ENCODE data around the gene ERN1.

Gene ERN1

GRCh38 chr17:64059756-64060155 lies 70.2 kb downstream of the ERN1 start:
- Mint-ChIP-seq H3K27ac (no peak overlapping the region), H3K4me1 (ENCODE audit: low read depth) (peaks cover 21% of the 10 kb centered on the region)

GRCh38 chr17:64058621-64059020 lies 71.3 kb downstream of the ERN1 start:
- no peak overlapping the region for H3K4me3 Mint-ChIP-seq
- H3K27me3 Mint-ChIP-seq = no peaks in the 10 kb centered on the region
- peaks cover 10% of the 10 kb centered on the region for H3K36me3 Mint-ChIP-seq
- no peaks in the 10 kb centered on the region for H3K9me3 Mint-ChIP-seq (ENCODE audit: low read depth)
- peaks cover 21% of the 10 kb centered on the region for H3K4me1 Mint-ChIP-seq (ENCODE audit: low read depth)
- H3K27ac Mint-ChIP-seq = no peak overlapping the region

More at GRCh38 chr17:64059756-64060155, 70.2 kb downstream of the ERN1 start:
- Mint-ChIP-seq H3K36me3 (peaks cover 14% of the 10 kb centered on the region), H3K27me3 (no peaks in the 10 kb centered on the region), H3K4me3 (no peak overlapping the region), H3K9me3 (ENCODE audit: low read depth) (no peaks in the 10 kb centered on the region)

GRCh38 chr17:64057701-64058263 lies 72.2 kb downstream of the ERN1 start:
- peaks cover 21% of the 10 kb centered on the region for H3K4me1 Mint-ChIP-seq (ENCODE audit: low read depth)
- H3K27ac Mint-ChIP-seq = no peak overlapping the region
- no peak overlapping the region for H3K4me3 Mint-ChIP-seq
- H3K36me3 Mint-ChIP-seq = peaks cover 13% of the 10 kb centered on the region
- no peaks in the 10 kb centered on the region for H3K27me3 Mint-ChIP-seq
- H3K9me3 Mint-ChIP-seq (ENCODE audit: low read depth) = no peaks in the 10 kb centered on the region

GRCh38 chr17:64056269-64057005 lies 73.5 kb downstream of the ERN1 start:
- Mint-ChIP-seq H3K4me1 (ENCODE audit: low read depth) (peaks cover 31% of the 10 kb centered on the region), H3K9me3 (ENCODE audit: low read depth) (no peaks in the 10 kb centered on the region), H3K27ac (peak overlapping the region; percentile 50), H3K27me3 (no peaks in the 10 kb centered on the region), H3K4me3 (no peak overlapping the region), H3K36me3 (peaks cover 14% of the 10 kb centered on the region)

GRCh38 chr17:64055183-64056142 lies 74.5 kb downstream of the ERN1 start:
- H3K4me3 Mint-ChIP-seq = no peak overlapping the region
- peaks cover 11% of the 10 kb centered on the region for H3K36me3 Mint-ChIP-seq
- no peaks in the 10 kb centered on the region for H3K9me3 Mint-ChIP-seq (ENCODE audit: low read depth)
- peaks cover 36% of the 10 kb centered on the region for H3K4me1 Mint-ChIP-seq (ENCODE audit: low read depth)
- H3K27ac Mint-ChIP-seq = no peak overlapping the region
- H3K27me3 Mint-ChIP-seq = no peaks in the 10 kb centered on the region

GRCh38 chr17:64054304-64054703 lies 75.6 kb downstream of the ERN1 start:
- no peak overlapping the region for H3K4me3 Mint-ChIP-seq
- no peaks in the 10 kb centered on the region for H3K27me3 Mint-ChIP-seq
- H3K9me3 Mint-ChIP-seq (ENCODE audit: low read depth) = no peaks in the 10 kb centered on the region
- H3K36me3 Mint-ChIP-seq = peaks cover 8% of the 10 kb centered on the region
- no peak overlapping the region for H3K27ac Mint-ChIP-seq
- peaks cover 43% of the 10 kb centered on the region for H3K4me1 Mint-ChIP-seq (ENCODE audit: low read depth)

GRCh38 chr17:64053101-64053500 lies 76.8 kb downstream of the ERN1 start:
- Mint-ChIP-seq H3K36me3 (peaks cover 8% of the 10 kb centered on the region), H3K4me3 (no peak overlapping the region), H3K27ac (peak overlapping the region; percentile 17), H3K9me3 (ENCODE audit: low read depth) (no peaks in the 10 kb centered on the region), H3K27me3 (no peaks in the 10 kb centered on the region), H3K4me1 (ENCODE audit: low read depth) (peaks cover 43% of the 10 kb centered on the region)

- Mint-ChIP-seq H3K4me1 (ENCODE audit: low read depth) (peaks cover 34% of the 10 kb centered on the region), H3K36me3 (peaks cover 10% of the 10 kb centered on the region), H3K27ac (peak overlapping the region; percentile 82), H3K4me3 (peak overlapping the region; percentile 18), H3K9me3 (ENCODE audit: low read depth) (no peaks in the 10 kb centered on the region), H3K27me3 (no peaks in the 10 kb centered on the region)
These were observed 78.8 kb downstream of the ERN1 start for GRCh38 chr17:64051153-64051552.

GRCh38 chr17:64048805-64049204 lies 81.1 kb downstream of the ERN1 start:
- peaks cover 18% of the 10 kb centered on the region for H3K36me3 Mint-ChIP-seq
- H3K9me3 Mint-ChIP-seq (ENCODE audit: low read depth) = no peaks in the 10 kb centered on the region
- no peak overlapping the region for H3K27ac Mint-ChIP-seq
- H3K4me3 Mint-ChIP-seq = no peak overlapping the region
- peaks cover 30% of the 10 kb centered on the region for H3K4me1 Mint-ChIP-seq (ENCODE audit: low read depth)
- no peaks in the 10 kb centered on the region for H3K27me3 Mint-ChIP-seq

GRCh38 chr17:64045176-64045575 lies 84.8 kb downstream of the ERN1 start:
- H3K4me1 Mint-ChIP-seq (ENCODE audit: low read depth) = peaks cover 7% of the 10 kb centered on the region
- no peaks in the 10 kb centered on the region for H3K9me3 Mint-ChIP-seq (ENCODE audit: low read depth)
- H3K27ac Mint-ChIP-seq = no peak overlapping the region
- peaks cover 16% of the 10 kb centered on the region for H3K36me3 Mint-ChIP-seq
- H3K4me3 Mint-ChIP-seq = no peak overlapping the region
- H3K27me3 Mint-ChIP-seq = no peaks in the 10 kb centered on the region

- Mint-ChIP-seq H3K27me3 (no peaks in the 10 kb centered on the region), H3K36me3 (peaks cover 14% of the 10 kb centered on the region), H3K4me1 (ENCODE audit: low read depth) (no peaks in the 10 kb centered on the region), H3K27ac (no peak overlapping the region), H3K4me3 (no peak overlapping the region), H3K9me3 (ENCODE audit: low read depth) (no peaks in the 10 kb centered on the region)
These were observed 87.1 kb downstream of the ERN1 start for GRCh38 chr17:64042700-64043485.

- Mint-ChIP-seq H3K27me3 (no peaks in the 10 kb centered on the region), H3K4me3 (no peak overlapping the region), H3K4me1 (ENCODE audit: low read depth) (no peaks in the 10 kb centered on the region), H3K27ac (no peak overlapping the region), H3K36me3 (peaks cover 14% of the 10 kb centered on the region), H3K9me3 (ENCODE audit: low read depth) (no peaks in the 10 kb centered on the region)
These were observed 88.0 kb downstream of the ERN1 start for GRCh38 chr17:64041912-64042311.

GRCh38 chr17:64040206-64040605 lies 89.7 kb downstream of the ERN1 start:
- peaks cover 8% of the 10 kb centered on the region for H3K36me3 Mint-ChIP-seq
- no peaks in the 10 kb centered on the region for H3K27me3 Mint-ChIP-seq
- no peaks in the 10 kb centered on the region for H3K4me1 Mint-ChIP-seq (ENCODE audit: low read depth)
- H3K4me3 Mint-ChIP-seq = no peak overlapping the region
- no peaks in the 10 kb centered on the region for H3K9me3 Mint-ChIP-seq (ENCODE audit: low read depth)
- no peak overlapping the region for H3K27ac Mint-ChIP-seq

GRCh38 chr17:64039106-64039400 lies 90.9 kb downstream of the ERN1 start:
- Mint-ChIP-seq H3K27ac (no peak overlapping the region), H3K4me3 (no peak overlapping the region), H3K27me3 (no peaks in the 10 kb centered on the region), H3K4me1 (ENCODE audit: low read depth) (no peaks in the 10 kb centered on the region), H3K9me3 (ENCODE audit: low read depth) (no peaks in the 10 kb centered on the region), H3K36me3 (peaks cover 2% of the 10 kb centered on the region)
